Progenitor cell of endocrine pancreas (in vitro differentiated cells): ENCODE measurements around the gene TBX18. TPM values are rescaled to one million over a fixed set of nuclear protein-coding genes. Genes with fewer than 3 reads are reported as not detected.

Experiments used
- DNase-seq: peaks from one replicate; pipeline ENCODE4 v3.0.0; 2021; ENCODE audit warnings: low spot score; ENCODE audit not compliant: unreplicated experiment
- H3K27ac Mint-ChIP-seq: 2 replicates; pipeline ENCODE4 v1.8.0; 2021; ENCODE audit warnings: mild to moderate bottlenecking, moderate library complexity, mixed read lengths
- H3K27me3 Mint-ChIP-seq: 2 replicates; pipeline ENCODE4 v1.8.0; 2021; ENCODE audit warnings: mixed read lengths
- H3K36me3 Mint-ChIP-seq: 2 replicates; pipeline ENCODE4 v1.8.0; 2022; ENCODE audit warnings: mixed read lengths; ENCODE audit not compliant: insufficient read depth
- H3K4me1 Mint-ChIP-seq: 2 replicates; pipeline ENCODE4 v1.8.0; 2021; ENCODE audit warnings: low read depth, mixed read lengths
- H3K4me3 Mint-ChIP-seq: 2 replicates; pipeline ENCODE4 v1.8.0; 2021; ENCODE audit warnings: low read depth, mild to moderate bottlenecking, moderate library complexity, mixed read lengths
- H3K9me3 Mint-ChIP-seq: 2 replicates; pipeline ENCODE4 v1.8.0; 2021; ENCODE audit warnings: low read depth, mixed read lengths
- total RNA-seq: library from RNA; stranded (reverse); gene quantifications from 2 replicates; pipeline ENCODE4 v1.2.1, GENCODE V29; 2021
- TF ChIP-seq, protein P1 (sequence below): fragments of 200-600 bp; sonication (generic); IDR thresholded peaks from one replicate; pipeline ENCODE4 v1.5.0; 2021; ENCODE audit warnings: antibody characterized with exemption, mild to moderate bottlenecking; ENCODE audit not compliant: unreplicated experiment

The TBX18 gene
- total RNA-seq, 1 donor from 2014 or later = 1.3 TPM

DNA sequence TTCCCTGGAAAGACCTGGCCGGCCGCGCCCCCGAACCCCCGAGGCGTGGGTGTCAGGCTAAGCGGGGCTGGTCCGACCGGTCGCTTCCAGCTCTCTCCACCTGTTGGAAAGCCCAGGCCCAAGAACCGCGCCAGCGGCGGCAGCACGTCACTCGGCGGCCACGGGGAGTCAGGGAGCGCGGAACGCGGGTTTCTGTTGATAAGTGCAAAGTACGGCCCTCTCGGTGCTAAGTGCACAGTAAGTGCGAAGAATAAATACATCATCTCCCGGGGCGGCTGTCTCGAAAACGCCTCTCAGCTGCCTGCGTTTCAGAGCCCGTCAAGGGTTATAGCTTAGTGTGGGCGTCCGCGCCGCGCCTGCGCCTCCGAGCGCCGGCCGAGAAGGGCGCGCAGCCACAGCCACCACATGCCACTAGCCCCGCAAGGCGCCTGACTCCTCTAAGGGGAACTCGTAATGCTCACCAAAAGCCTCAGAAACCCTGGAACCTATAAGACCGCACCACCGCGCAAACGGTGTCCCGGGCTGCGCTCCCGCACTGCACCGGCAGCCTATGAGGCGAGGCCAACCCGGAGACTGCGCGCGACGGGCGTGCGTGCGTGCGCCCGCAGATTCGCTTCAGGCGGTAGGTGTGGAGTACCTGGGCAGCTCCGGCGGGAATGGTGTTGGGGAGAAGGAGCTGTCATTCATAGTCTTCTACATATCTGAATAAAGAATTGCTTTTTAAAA, 9.2 kb upstream of the TBX18 start:
- H3K27me3 Mint-ChIP-seq = peaks cover 91% of the 10 kb centered on the region
- peaks cover 4% of the 10 kb centered on the region for H3K4me1 Mint-ChIP-seq
- no peaks in the 10 kb centered on the region for H3K9me3 Mint-ChIP-seq
- peak overlapping the region; percentile 64 for H3K4me3 Mint-ChIP-seq
- H3K36me3 Mint-ChIP-seq = no peaks in the 10 kb centered on the region
- no peak overlapping the region for H3K27ac Mint-ChIP-seq
- DNase-seq = peak; percentile 28
- TF ChIP-seq, protein P1, sequence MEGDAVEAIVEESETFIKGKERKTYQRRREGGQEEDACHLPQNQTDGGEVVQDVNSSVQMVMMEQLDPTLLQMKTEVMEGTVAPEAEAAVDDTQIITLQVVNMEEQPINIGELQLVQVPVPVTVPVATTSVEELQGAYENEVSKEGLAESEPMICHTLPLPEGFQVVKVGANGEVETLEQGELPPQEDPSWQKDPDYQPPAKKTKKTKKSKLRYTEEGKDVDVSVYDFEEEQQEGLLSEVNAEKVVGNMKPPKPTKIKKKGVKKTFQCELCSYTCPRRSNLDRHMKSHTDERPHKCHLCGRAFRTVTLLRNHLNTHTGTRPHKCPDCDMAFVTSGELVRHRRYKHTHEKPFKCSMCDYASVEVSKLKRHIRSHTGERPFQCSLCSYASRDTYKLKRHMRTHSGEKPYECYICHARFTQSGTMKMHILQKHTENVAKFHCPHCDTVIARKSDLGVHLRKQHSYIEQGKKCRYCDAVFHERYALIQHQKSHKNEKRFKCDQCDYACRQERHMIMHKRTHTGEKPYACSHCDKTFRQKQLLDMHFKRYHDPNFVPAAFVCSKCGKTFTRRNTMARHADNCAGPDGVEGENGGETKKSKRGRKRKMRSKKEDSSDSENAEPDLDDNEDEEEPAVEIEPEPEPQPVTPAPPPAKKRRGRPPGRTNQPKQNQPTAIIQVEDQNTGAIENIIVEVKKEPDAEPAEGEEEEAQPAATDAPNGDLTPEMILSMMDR = no peak

DNA sequence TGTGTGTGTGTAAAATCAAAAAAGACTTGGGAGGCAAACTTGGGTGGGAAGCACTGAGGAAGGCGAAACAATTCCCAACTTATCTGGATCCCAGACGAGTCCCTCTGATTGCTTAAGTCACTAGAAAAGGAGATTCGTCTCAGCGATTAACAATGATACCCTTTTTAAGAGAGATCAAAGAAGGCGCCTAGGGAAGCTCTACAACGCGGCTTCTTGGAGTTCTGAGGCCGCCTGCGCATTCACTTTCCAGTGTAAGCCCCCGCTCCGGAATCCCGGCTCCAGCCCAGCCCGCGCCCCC, 8.7 kb upstream of the TBX18 start:
- no peak overlapping the region for H3K4me3 Mint-ChIP-seq
- H3K27me3 Mint-ChIP-seq = peaks cover 91% of the 10 kb centered on the region
- no peak overlapping the region for H3K27ac Mint-ChIP-seq
- TF ChIP-seq, protein P1 = no peak
- no peaks in the 10 kb centered on the region for H3K9me3 Mint-ChIP-seq
- peaks cover 5% of the 10 kb centered on the region for H3K4me1 Mint-ChIP-seq
- H3K36me3 Mint-ChIP-seq = no peaks in the 10 kb centered on the region
- DNase-seq = no peak

DNA sequence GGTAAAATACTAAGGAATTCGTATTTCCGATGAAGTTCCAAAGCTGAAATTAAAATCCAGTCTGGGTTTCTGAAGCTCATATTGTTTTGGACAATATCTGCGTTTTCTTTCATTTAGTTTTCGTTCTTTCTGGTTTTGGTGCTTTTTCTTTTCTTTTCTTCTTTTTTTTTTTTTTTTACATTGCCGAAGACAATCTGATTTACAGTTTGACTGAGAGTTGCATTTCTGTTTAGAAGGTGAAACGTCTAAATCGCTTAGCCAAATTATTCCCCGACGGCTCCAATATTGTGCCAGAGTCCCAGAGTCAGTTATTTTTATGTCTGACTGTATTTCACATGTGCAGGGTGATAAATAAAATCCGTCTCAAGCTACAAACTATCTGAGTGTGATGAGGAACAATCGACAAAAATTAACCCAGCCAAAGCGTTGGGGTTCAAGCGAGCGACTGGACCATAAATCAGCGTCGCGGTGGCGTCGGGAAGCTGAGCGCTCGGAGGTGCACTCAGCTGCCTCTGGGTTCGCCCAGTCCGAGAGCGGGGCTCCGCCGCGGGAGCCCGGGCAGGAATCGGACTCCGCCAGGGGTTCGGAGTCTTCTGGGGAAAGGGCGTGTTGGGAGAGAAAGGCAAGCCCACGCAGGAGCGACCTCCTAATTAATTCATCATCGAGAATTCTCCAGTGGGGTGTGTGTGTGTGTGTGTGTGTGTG, 8.2 kb upstream of the TBX18 start:
- H3K9me3 Mint-ChIP-seq = no peaks in the 10 kb centered on the region
- no peak overlapping the region for H3K27ac Mint-ChIP-seq
- H3K27me3 Mint-ChIP-seq = peaks cover 91% of the 10 kb centered on the region
- no peak for DNase-seq
- H3K4me3 Mint-ChIP-seq = no peak overlapping the region
- H3K4me1 Mint-ChIP-seq = peaks cover 5% of the 10 kb centered on the region
- TF ChIP-seq, protein P1 = no peak
- H3K36me3 Mint-ChIP-seq = no peaks in the 10 kb centered on the region

DNA sequence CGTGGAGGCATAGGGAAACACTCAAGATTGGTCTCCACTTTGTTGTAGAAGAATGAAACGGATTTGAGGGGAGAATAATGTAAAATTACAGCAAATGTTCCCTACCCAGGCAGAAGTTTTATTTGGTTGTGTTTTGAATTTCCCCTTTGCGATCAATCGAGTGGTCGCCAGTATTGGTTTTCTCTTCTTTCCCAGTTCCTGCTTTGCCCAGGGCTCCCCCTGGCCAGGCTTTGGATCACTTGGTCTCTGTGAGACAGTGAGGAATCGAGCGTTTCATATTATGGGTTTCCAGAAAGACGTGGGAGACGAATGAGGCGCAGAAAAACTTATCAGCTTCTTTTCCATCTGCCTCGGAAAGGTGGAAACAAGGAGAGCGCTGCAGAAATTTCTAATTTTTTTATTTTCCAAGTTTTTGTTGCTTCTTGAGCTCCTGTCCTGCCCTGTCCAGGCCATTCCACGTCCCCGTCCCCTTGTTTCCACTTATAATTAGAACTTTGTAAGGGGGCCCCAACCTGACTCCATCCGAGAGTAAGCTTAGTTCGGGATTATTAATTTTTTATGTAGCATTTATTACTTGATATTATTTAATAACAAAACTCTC, 7.5 kb upstream of the TBX18 start:
- DNase-seq = no peak
- H3K4me3 Mint-ChIP-seq = no peak overlapping the region
- peaks cover 91% of the 10 kb centered on the region for H3K27me3 Mint-ChIP-seq
- TF ChIP-seq, protein P1 = no peak
- no peaks in the 10 kb centered on the region for H3K36me3 Mint-ChIP-seq
- peak overlapping the region; percentile 90 for H3K27ac Mint-ChIP-seq
- H3K4me1 Mint-ChIP-seq = peaks cover 5% of the 10 kb centered on the region
- H3K9me3 Mint-ChIP-seq = no peaks in the 10 kb centered on the region

DNA sequence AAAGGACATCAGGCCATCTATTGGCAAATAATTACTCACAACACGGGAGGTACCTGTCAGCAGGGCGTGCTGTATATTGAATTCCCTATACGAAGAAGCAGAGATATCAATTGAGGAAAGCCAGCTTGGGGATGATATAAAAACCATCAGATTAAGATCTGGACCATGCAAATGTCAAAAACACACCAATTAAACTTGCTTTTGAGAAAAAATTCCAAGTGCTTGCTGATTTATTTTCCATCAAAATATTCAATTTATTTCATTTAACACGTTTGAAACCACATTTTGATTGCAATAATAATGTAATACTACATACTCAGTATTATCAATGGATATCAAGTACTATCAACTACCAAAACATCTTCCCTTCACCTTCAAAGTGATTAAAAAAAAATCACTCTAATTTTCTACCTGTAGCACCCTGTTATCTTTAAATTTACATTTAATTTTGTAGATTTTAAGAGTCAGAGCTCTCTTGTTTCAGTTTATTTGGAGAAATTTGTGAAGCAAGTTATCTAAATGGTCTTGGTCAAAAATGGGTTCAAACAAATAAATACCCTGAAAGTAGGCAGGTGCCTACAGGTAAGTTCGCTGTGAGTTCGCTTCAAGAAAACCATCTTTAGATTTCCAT, 6.8 kb upstream of the TBX18 start:
- peak overlapping the region; percentile 90 for H3K27ac Mint-ChIP-seq

More for the DNA sequence above, 6.8 kb upstream of the TBX18 start:
- peaks cover 5% of the 10 kb centered on the region for H3K4me1 Mint-ChIP-seq
- no peak overlapping the region for H3K4me3 Mint-ChIP-seq
- DNase-seq = no peak
- no peaks in the 10 kb centered on the region for H3K36me3 Mint-ChIP-seq
- TF ChIP-seq, protein P1 = no peak
- H3K9me3 Mint-ChIP-seq = no peaks in the 10 kb centered on the region
- peaks cover 91% of the 10 kb centered on the region for H3K27me3 Mint-ChIP-seq
